NCI-H1048 (cell line): ENCODE measurements around the gene TOP1.

ENCODE experiments used
- DNase-seq: peaks from one replicate; lab custom pipeline; 2025; lab: John Stamatoyannopoulos, UW

The TOP1 gene

DNA sequence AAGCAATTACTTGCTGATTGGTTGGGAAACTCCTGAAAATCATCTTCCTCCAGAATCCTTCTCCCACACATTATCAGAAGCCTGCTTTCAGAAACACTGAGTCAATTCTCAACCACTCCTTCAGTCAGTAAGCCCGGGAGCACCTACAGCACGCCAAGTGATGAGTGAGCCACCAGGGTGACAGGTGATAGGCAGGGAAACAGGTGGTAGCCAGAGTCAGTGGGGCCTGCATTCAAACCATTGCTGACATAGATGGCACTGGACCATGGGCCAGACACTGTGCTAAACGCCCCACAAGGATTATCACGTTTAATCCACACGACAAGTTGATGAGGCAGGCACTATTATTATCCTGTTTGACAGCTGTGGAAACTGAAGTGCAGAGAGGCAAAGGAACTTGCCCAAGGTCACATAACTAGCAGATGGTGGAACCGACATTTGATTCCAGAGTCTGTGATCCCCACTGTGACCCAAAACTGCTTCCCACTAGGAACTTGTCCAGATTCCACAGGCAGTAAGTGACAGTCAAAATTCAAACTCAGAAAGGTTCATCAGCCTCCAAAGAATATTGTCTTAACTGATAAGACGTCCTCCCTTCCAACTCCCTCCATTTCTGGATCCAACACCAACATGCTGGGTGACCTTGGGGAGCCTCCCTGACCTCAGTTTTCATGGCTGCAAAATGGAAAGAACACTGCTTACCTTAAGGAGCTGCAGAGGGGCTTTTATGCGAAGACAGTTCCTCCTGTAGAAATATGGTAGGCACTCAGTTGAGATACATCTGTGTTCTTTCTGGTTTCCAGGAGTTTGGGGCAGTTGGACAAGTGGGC, 23.9 kb upstream of the TOP1 start:
- DNase-seq, result no peak

DNA sequence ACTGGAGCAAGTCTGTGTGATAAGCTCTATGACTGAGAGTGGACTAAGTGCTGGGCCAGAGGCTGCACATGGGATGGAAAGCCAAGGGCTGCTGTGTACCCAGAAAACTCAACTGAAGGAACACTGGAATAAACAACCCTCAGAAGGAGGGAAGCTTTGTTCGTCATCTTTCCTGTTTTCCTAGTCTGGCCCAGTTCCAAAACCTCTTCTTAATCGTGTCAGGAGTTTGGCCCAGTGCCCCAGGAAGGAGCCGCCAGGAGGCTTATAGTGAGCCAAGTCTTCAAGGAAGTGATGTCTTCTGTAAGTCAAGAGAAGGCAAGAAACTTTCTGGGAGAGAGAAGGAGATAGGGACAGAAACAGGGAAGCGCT, 23.3 kb upstream of the TOP1 start:
- no peak for DNase-seq

DNA sequence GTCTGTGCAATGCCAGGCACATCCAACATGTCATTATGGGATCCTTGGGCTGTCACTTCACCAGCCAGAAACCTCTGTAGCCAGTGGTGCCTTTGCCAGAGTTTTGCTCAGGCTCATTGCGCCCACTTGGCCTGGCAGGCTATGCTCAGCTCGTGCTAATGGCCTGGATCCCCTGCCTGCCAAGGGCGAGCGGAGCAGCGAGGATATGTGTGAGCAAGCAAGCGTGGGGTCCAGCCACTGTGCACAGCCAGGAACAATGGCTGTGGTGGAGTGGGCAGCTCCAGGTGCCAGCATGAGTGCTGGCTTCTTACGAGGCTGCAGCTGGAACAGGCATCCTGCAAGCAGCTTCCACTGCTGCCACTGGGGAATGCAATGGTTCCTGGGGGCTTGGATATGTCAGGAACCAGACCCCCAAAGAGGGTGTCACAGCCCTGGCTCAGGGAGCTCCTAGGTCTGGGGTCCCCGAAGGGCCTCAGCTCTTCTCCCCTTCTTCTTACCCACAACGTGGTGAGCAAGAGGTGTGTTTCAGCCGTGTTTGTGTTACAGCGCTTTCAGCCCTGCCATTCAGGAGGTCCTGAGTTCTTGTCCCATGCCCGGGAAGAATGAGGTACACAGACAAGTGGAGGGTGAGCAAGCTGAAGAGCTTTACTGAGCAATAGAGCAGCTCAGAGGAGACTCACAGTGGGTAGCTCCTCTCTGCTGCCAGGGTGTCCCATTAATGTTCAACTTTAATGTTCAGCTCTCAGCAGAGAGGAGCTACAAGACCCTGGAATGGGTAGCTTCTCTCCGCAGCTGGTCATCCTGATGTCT, 22.3 kb upstream of the TOP1 start:
- no peak for DNase-seq

DNA sequence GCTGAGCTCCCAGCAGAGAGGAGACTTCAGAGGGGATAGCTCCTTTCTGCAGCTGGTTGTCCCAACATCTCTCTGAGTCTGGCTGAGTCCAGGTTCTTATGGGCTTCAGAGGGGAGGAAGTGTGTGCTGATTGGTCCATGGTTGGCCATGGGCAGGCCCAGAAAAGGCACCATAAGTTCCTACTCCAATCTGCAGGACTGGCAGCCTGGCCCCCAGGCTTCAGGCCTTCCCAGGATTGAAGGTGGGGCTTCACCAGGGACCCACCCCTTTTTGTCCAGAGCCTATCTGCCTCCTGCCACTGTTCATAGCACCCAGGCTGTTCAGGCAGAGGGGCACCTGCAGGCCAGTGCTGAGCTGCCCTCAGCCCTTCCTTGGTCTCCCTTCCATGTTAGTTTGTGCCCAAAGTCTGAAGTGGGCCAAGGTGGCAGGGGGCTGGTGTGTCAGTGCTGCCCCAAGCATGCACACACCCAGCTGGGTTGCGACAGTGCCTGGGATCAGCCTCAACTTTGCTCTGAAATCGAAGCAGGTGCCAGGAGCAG, 21.6 kb upstream of the TOP1 start:
- no peak for DNase-seq

DNA sequence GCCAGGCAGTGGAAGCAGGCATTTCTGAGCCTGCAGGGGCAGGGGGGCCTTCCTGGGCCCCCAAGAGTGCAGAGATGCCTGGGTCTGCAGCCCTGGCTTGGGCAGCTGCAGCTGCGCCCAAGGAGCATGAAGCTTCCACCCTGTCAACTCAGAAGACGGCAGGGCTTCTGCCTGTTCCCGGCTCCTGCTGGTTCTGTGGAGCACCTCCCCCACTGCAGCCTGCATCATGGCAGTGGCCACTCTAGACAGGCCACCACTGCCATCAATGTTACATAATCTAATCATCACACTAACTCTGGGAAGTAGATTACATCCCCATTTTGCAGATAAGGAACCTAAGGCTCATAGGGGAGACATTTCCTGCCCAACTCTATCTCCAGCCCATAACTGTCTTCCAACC, 21.1 kb upstream of the TOP1 start:
- no peak for DNase-seq

DNA sequence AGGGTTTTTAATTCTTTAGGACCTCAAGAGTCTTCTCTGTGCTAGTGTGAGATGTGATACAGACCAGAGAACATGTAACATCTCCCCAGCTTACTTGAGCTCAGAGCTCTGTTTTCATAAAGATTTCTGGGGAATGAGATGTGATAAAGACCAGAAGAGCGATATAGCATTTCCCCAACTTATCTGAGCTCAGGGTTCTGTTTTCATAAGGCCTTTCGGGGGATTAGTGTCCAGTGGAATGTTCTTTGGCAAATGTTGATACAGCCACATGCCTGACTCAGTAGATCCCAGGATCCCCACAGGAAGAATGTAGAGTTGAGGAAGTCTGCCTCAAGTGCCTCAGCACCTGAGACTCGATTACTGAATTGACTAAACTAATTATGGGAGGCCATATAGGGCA, 18.7 kb upstream of the TOP1 start:
- no peak for DNase-seq

DNA sequence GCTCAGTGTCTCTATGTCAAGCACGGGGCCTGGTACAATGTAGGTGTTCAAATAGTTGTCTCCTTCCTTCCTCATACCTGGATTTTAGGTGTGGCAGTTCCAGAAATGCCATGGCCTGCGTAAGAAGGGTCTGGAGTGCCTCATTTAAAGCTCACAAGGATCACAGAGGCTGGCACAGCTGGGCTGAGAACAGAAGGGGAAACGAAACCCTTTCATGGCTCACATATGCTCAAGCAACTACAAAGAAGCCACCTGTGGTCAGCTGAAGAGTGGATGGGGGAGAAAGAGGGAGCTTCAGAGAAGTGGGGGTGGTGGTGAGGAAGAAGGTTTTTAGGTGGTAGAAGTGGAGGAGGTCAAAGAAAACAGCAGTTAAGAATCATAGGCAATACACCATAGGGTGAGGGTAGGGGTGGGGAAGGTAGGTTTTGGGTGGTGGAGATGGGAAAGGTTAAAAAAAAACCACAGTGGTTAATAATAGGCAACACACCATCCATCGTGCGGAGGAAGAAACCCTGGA, 17.0 kb upstream of the TOP1 start:
- DNase-seq, result no peak

DNA sequence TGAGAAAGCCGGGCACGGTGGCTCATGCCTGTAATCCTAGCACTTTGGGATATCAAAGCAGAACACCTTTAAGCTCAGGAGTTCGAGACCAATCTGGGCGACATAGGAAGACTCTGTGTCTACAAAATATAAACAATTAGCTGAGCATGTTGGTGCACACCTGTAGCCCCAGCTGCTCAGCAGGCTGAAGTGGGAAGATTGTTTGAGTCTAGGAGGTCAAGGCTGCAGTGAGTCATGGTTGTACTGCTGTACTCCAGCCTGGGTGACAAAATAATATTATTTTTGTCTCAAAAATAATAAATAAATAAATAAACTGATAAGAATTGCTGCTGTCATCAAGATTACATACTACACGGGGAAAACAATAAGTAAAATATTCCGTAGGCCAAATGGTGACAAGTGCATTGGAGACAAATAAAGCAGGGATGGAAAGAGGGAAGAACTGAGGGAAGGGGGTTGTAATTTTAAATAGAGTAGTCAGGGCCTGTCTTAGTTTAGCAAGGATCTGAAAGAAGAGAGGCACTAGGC, 14.0 kb upstream of the TOP1 start:
- DNase-seq, result no peak

DNA sequence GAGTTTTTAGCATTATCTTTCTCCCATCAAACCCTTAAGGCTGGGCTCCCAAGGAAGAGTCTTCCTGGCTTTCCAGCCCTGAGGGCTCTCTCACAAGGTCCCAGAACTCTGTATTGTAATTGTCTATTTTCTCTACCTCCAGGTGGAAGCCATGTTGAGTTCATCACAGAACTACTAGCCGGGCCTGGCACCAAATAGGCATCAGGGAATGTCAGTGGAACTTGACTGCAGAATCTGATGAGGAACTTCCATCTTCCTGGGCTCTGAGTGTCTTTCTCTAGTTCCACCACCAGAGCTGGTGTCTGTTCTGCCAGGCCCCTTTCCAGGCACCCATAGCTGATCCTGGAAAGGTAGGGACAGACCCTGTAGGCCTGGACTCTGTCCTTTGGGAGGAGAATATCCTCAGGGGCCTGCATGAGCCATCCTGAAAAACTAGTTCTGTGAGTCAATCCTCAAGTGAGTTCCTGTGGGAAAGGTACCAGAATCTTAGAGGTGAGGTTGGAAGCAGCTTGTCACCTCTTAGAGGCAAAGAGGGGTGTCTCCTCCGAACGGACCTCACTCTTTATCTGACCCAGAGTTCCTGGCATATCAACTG, 11.1 kb upstream of the TOP1 start:
- DNase-seq, result no peak

DNA sequence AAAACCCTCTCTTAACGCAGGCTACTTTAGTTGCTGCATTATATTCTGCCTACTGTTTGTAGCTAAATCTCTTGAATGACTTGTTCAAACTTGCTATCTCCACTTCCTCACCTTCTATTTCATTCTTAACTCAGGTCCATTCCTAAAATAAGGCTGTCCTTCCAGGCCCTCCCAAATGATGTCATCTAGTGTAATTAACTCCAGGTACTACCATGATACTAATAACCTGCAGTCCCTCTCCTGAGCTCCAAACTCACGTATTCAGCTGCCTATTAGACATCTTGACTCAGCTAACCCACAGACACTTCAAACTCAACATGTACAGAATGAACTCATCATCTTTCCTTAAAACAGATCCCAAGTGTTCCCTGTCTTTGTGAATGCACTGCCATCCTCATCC, 10.5 kb upstream of the TOP1 start:
- DNase-seq, result no peak

DNA sequence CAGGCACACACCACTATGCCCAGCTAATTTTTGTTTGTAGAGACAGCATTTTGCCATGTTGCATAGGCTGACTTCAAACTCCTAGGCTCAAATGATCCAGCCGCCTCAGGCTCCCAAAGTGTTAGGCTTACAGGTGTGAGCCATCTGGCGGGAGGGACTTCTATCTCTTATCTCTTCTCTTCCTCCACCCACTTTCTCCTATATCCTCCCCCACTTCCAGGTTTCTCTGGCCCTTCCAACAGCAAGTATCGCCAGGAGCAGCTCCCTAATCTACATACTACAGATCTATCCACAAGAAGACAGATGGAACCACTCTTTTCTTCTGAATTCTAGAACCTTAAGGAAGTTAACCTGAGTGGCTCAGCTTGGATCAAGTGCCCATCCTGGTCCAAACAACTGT, 5.1 kb upstream of the TOP1 start:
- no peak for DNase-seq

DNA sequence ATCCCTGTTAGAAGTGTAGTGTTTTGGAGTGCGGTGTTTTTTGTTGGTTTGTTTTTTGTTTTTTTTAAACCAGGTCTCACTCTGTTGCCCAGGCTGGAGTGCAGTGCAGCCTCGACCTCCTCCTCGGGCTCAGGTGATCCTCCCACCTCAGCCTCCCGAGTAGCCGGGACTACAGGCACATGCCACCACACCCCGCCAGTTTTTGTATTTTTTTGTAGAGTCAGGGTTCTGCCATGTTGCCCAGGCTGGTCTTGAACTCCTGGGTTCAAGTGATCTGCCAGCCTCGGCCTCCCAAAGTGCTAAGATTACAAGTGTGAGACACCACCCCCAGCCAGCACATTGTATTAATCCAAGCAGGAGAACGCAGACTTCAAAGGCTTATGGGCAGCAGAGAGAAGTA, 1.3 kb upstream of the TOP1 start:
- DNase-seq, result no peak

DNA sequence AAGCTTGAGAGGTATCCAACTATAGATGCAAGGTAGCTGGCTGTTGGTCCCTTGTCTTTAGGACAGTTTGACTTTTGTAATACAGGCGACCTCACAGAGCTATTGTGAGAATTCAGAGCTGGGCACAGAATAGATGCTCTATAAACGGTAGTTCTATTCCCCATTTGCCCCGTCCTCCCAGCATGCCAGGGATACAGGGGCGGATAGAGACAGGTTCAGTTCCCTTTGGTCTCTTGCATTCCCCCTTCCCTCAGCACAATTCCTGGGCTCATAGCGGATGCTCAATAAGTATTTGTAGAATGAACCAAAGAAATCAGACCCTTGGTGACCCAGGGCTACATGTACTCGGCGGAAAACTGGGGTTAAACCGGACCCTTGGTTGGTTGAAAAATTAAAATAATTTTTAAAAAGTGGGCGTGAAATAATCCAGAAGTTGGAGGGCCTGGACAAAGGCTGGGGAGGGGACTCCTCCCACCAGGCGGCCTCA, 707 bp upstream of the TOP1 start:
- no peak for DNase-seq

DNA sequence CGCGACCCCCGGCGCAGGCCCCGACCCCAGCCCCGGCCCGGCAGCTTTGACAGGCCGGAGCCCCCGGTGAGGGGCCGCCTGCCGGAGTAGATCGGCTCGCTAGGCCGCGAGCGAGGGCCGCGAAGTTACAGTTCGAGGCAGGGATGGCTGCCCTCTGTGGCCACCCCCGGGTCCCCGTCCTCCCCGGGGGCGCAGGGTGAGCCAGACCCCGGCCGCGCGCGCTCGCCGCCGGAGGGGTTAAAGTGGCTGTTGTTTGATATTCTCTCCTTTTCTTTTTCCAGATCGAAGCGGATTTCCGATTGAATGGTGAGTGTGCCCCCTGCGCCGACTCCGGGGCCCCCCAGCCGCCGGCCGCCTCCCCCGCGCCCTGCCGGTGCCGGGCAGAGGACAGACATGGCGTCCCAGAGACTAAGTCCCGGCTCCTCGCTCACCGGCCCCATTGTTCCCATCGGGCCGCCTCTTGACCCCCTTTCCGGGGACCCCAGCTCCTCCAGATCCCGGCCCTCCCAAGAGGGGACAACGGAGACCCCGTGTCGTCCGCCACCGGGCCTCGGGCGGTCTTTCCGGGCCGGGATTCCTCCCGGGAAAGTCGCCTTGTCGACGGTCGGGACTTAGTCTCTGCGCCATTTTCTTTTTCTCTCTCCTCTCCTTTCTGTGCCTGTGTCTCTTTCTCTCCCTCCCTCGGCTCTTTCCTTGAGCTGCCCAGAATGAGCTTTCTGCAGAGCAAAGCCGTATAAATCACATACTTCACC, 704 bp downstream of the TOP1 start:
- DNase-seq, result peak; percentile 15

DNA sequence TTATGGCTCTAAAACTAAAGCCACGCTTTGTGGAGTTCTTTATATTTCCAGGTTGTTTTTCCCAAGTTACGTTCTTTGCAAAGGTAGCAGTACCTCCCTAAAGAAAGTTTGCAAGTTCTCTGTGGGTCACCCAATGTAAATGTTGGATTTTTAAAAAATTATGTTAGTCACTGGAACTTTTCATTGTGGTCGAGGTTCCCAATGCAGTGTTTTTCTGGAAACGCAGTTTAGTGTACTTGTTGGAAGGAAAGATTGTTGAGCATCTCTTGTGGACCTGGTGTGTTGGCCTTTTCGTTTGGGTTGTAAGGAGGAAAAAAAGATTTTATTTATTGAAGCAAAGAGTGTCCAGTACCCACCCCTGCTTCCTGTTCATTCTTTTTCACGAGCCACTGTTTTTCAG, 1.4 kb downstream of the TOP1 start:
- DNase-seq, result no peak

DNA sequence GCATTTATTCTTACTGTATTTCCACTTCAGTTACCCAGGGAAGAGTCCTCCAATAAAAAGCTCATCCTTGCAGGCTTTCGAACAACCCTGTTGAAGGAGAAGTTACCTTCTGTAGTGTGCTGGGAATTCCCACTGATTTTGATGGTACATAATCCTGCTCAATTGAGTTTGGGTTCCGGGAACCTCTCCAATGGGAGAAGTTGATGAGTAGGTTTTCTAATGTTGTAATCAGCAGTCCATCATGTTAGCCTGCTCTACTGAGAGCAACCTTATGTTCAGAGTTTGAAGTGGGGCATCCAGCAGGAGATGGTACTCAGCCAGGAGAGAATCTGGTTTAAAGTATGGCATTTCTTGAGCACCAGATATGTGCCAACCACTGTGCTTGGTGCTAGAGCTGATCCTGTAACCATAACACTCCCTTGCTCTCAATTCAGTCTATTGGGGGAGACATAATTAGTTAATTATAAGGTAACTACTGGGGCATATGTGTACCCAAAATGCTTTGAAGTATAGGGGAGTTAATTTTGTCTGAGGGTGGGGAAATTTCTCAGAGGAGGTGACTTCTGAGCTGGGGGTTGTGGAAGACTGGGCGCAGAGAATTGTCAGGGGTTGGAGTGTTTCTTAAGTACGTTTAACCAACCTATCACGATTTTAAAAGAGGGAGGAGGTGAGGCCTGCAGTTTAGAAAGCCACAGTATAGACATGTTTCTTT, 2.1 kb downstream of the TOP1 start:
- no peak for DNase-seq

DNA sequence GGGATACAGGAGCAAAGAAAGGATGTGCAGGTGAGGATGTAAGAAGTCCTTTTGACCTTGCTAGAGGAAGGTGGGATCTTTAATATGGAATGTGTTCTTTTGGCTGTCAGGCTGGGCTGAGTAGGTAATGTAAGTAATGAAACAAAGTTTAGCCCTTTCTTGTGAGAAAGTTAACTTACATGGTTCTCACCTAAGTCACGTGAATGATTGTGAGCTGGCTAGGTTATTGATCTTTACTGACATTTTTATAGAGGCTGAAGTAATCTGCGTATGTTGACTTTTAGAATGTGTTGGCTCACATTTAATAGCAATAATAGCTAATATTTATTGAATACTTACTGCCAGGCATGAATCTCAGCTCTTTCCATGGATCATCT, 2.6 kb downstream of the TOP1 start:
- no peak for DNase-seq

DNA sequence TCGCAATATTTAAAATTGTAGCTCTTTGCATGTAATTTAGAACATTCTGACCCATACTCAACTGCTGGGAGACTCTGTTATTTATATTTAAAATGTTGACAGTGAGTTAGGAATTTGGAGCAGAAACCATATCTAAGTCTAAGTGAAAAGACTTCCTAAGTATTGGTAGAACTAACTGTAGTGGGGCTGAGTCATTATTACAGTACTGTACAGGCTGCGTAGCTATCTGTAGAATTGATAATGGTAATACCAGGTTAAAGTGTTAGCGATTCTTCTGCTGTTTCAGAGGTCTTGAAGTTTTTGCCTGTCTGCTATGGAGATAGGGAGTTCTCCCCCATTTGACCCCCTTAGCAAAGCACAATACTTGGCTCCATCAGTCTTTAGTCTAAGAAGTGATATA, 3.6 kb downstream of the TOP1 start:
- DNase-seq, result no peak

DNA sequence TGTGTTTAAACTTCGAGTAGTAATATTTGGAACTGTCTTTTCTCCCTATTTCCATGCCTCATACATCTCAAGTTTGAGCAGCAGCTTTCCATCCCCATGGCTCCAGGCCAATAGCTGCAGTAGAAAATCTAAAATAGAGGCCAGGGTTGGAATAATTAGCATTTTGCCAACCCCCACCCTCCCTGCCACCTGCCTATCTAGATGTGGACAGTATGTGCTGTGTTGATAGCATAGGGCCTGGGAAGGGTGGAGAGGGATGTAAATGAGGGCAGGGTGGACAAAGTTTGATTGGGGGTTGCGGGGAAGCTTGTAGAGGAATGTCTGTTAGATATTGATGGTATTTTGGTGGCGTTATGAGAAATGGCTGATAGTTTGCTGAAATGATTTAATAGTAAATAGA, 5.6 kb downstream of the TOP1 start:
- DNase-seq, result no peak

DNA sequence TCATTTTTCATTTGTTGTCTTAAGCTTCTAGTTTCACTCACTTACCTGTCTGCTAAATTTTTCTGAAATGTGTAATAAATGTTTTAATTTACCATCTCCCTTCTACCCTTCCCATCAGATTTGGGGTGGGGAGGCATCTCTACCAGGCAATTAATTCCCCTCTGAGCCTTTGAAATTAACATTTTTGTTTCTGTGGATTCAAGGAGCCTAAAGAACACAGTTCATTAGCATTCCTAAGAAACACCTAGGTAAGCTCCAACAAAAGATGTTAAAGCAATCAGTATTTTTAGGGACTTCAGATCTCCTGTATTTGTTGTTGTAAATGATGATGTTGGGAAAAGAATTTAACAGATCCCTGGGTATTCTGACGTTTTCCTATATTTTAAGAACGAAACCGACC, 6.6 kb downstream of the TOP1 start:
- no peak for DNase-seq

DNA sequence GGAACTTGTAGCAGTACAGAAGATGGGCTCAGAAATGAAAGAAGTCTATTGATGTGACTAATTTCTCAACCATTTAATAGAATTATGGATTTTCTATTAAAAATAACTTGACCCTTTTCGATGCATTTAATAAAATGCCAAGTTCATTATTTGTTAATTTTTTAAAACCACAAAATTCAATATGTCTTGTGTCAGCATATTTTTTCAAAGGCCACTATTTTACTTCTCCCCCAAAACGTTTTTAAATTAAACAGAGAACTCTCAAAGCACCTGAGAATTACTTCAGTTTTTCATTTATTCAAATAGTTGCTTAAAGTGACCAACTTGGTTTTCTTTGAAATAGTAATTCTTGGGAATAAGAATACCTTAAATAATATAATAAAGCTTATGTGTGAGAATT, 8.6 kb downstream of the TOP1 start:
- DNase-seq, result no peak
